ENCODE results near the gene MCTP2. TPM values are rescaled to one million over a fixed set of nuclear protein-coding genes. Genes with fewer than 3 reads are reported as not detected.

MCTP2 gene
- total RNA-seq, 1 experiment from 2014 or later = 1.3 TPM

GRCh38 chr15:94250801-94251200 lies 19.4 kb downstream of the MCTP2 start:
- Histone ChIP-seq H3K27ac (ENCODE audit: insufficient read length, low read depth, low read length) (no peak overlapping the region), H2BK12ac (ENCODE audit: insufficient read length, low read depth, low read length) (no peak overlapping the region), H3K9ac (ENCODE audit: extremely low read depth, insufficient read length, low read length) (no peak overlapping the region), H3K18ac (ENCODE audit: insufficient read length, low read depth, low read length) (no peak overlapping the region), H2BK120ac (ENCODE audit: low read depth, low read length, poor library complexity, severe bottlenecking) (no peak overlapping the region), H3K27me3 (ENCODE audit: insufficient read depth, low read length) (no peaks in the 10 kb centered on the region), H3K79me1 (ENCODE audit: insufficient read depth, low read depth, low read length, poor library complexity, severe bottlenecking) (no peaks in the 10 kb centered on the region), H2BK15ac (ENCODE audit: low read depth, low read length) (no peak overlapping the region), H4K91ac (ENCODE audit: insufficient read length, low read depth, low read length) (no peak overlapping the region), H2BK5ac (ENCODE audit: insufficient read length, low read length) (no peak overlapping the region), H3K4ac (ENCODE audit: low read depth, low read length) (no peak overlapping the region), H3K56ac (ENCODE audit: insufficient read length, low read depth, low read length) (no peak overlapping the region), H3T11ph (ENCODE audit: low read length) (no peak overlapping the region), H2AK5ac (ENCODE audit: insufficient read length, low read length) (no peak overlapping the region), H3K14ac (ENCODE audit: insufficient read depth, low read length) (no peak overlapping the region), H3K4me2 (ENCODE audit: insufficient read depth, insufficient read length, low read length) (no peak overlapping the region), H2BK20ac (ENCODE audit: low read depth, low read length, poor library complexity, severe bottlenecking) (no peak overlapping the region), H2AFZ (ENCODE audit: low read length) (no peak overlapping the region), H4K5ac (ENCODE audit: insufficient read length, low read depth, low read length) (no peak overlapping the region), H3K9me3 (ENCODE audit: control insufficient read depth, low read depth, low read length) (no peaks in the 10 kb centered on the region), H3K23ac (ENCODE audit: insufficient read length, low read depth, low read length) (no peak overlapping the region), H3K79me2 (ENCODE audit: insufficient read depth, low read length) (no peaks in the 10 kb centered on the region), H4K8ac (replicated peaks; ENCODE audit: insufficient read length, low read depth, low read length) (no peak overlapping the region), H4K20me1 (ENCODE audit: control insufficient read depth, insufficient read depth, insufficient read length) (no peaks in the 10 kb centered on the region), H3K23me2 (ENCODE audit: insufficient read length, low read depth, low read length, poor library complexity, severe bottlenecking) (no peaks in the 10 kb centered on the region), H3K4me1 (ENCODE audit: insufficient read depth, low read length) (no peaks in the 10 kb centered on the region)
- H3K4me3 Mint-ChIP-seq = no peak overlapping the region
- H3K9me3 Mint-ChIP-seq = no peaks in the 10 kb centered on the region
- no peaks in the 10 kb centered on the region; a peak in 1 of 7 replicates for H3K36me3 Mint-ChIP-seq (ENCODE audit: insufficient read depth in 1 of 3, low read depth in 3 of 3)
- WGBS (ENCODE audit: extremely low coverage, insufficient read length, low lambda C conversion rate) = no CpG with 5 or more reads among the region's 2 CpGs
- TF ChIP-seq CTCF (conservative IDR thresholded peaks at IDR 0.05) = no peak
- no peak overlapping the region for H3K27ac Mint-ChIP-seq
- no peaks in the 10 kb centered on the region for H3K4me1 Mint-ChIP-seq
- DNase-seq = no peak
- H3K27me3 Mint-ChIP-seq (ENCODE audit: low read depth) = no peaks in the 10 kb centered on the region

All from H9 (cell line).